K562 (cell line): ENCODE data around the gene PTGR1. TPM values are rescaled to one million over a fixed set of nuclear protein-coding genes. Genes with fewer than 3 reads are reported as not detected.
A peak's percentile ranks its signal among the peaks of the same experiment; 100 is the strongest.

ENCODE experiments used
- ARID1B ChIP-seq: fragments of 450-650 bp; IDR thresholded peaks from 2 replicates; pipeline ENCODE4 v1.6.1; 2016; ENCODE audit warnings: antibody characterized with exemption, mild to moderate bottlenecking, inconsistent platforms
- ATF4 ChIP-seq: fragments of 450-650 bp; formaldehyde crosslinking; IDR thresholded peaks from 2 replicates; pipeline ENCODE4 v1.4.0; 2022; ENCODE audit warnings: mild to moderate bottlenecking, moderate library complexity
- CAMTA2 ChIP-seq: fragments of 250-450 bp; sonication (Bioruptor Pico); conservative IDR thresholded peaks from 2 replicates; pipeline ENCODE4 v1.5.1; 2022
- CUX1 ChIP-seq: fragments of 200-800 bp; sonication (Bioruptor generic); IDR thresholded peaks from 2 replicates; pipeline ENCODE4 v1.6.1; 2016; ENCODE audit warnings: missing genetic modification characterization, missing compliant biosample characterization
- HNRNPL ChIP-seq: fragments of 200-400 bp; formaldehyde crosslinking; IDR thresholded peaks from 2 replicates; pipeline ENCODE4 v1.6.1; 2017; ENCODE audit warnings: low read depth, mild to moderate bottlenecking, low read length
- KLF13 ChIP-seq: fragments of 450-650 bp; IDR thresholded peaks from 2 replicates; pipeline ENCODE4 v1.6.1; 2016; ENCODE audit warnings: missing genetic modification characterization, low read depth, mild to moderate bottlenecking, missing compliant biosample characterization, moderate library complexity, borderline replicate concordance
- KLF16 ChIP-seq: IDR thresholded peaks from 2 replicates; pipeline ENCODE4 v1.6.1; 2016; ENCODE audit warnings: antibody characterized with exemption
- NCOA2 ChIP-seq, 2 experiments: fragments of 450-650 bp; IDR thresholded peaks; 2 replicates each; pipeline ENCODE4 v1.6.1; 2018; ENCODE audit warnings: mild to moderate bottlenecking in 2 of 2, moderate library complexity in 1 of 2; ENCODE audit not compliant: partially characterized antibody in 2 of 2
- NFIC ChIP-seq: fragments of 450-650 bp; IDR thresholded peaks from 2 replicates; pipeline ENCODE4 v1.6.1; 2017; ENCODE audit warnings: mild to moderate bottlenecking, inconsistent platforms
- RBM39 ChIP-seq: fragments of 200-400 bp; formaldehyde crosslinking; optimal IDR thresholded peaks from 2 replicates; pipeline ENCODE3; 2018; ENCODE audit warnings: low read depth, low read length
- SRSF1 ChIP-seq: fragments of 200-400 bp; formaldehyde crosslinking; IDR thresholded peaks from 2 replicates; pipeline ENCODE4 v1.6.1; 2017; ENCODE audit warnings: mild to moderate bottlenecking, low read depth, low read length, moderate library complexity
- TAF9B ChIP-seq: fragments of 450-650 bp; IDR thresholded peaks from 2 replicates; pipeline ENCODE4 v1.6.1; 2018; ENCODE audit warnings: mild to moderate bottlenecking; ENCODE audit not compliant: partially characterized antibody
- TSC22D4 ChIP-seq: fragments of 450-650 bp; IDR thresholded peaks from 2 replicates; pipeline ENCODE4 v1.6.1; 2016; ENCODE audit warnings: missing genetic modification characterization, missing biosample characterization, control low read depth
- WHSC1 ChIP-seq: IDR thresholded peaks from one replicate; pipeline ENCODE4 v1.6.1; 2012; ENCODE audit warnings: low read length, control low read depth, inconsistent platforms
- ZNF143 ChIP-seq: sonication (generic); formaldehyde crosslinking; IDR thresholded peaks from 2 replicates; pipeline ENCODE4 v1.9.0; 2022; ENCODE audit warnings: mild to moderate bottlenecking, missing genetic modification reagents
- ZNF586 ChIP-seq: fragments of 450-650 bp; formaldehyde crosslinking; conservative IDR thresholded peaks from 2 replicates; pipeline ENCODE4 v1.4.0; 2020; ENCODE audit warnings: mild to moderate bottlenecking, moderate library complexity
- polyA plus RNA-seq, 8 experiments: library from polyadenylated mRNA; depleted of rRNA in 4 of 8; stranded (reverse) in 5 of 8; unstranded in 3 of 8; fragments of >200 nt; fragmentation: Nextera tagmentation in 2 of 8; fragmentation: Illumina TruSeq in 1 of 8; extraction: Ambion mirVana in 2 of 8; extraction: Trizol in 1 of 8; gene quantifications; 2 replicates each; pipeline versions ENCODE4 v1.2.1 to v1.2.3, GENCODE V29; 2011 to 2014; ENCODE audit warnings: inconsistent platforms in 1 of 8, missing spikeins in 1 of 8
- total RNA-seq, 7 experiments: library from RNA; depleted of rRNA in 6 of 7; stranded (reverse); fragments of >200 nt in 6 of 7; fragmentation: Illumina TruSeq in 2 of 7; extraction: Trizol in 2 of 7; gene quantifications; 2 replicates each; pipeline versions ENCODE4 v1.2.1 to v1.2.3, GENCODE V29; 2011 to 2021; ENCODE audit warnings: low replicate concordance in 1 of 7
- TF ChIP-seq, protein P1 (sequence below): conservative IDR thresholded peaks from 2 replicates; pipeline ENCODE4 v1.6.1; 2011; ENCODE audit warnings: low read depth, mild to moderate bottlenecking, low read length; ENCODE audit not compliant: control insufficient read depth
- TF ChIP-seq, protein P2 (sequence below): fragments of 450-650 bp; IDR thresholded peaks from 2 replicates; pipeline ENCODE4 v1.6.1; 2016; ENCODE audit warnings: low read depth, mild to moderate bottlenecking, moderate library complexity

The PTGR1 gene
- total and polyA plus RNA-seq, 9 of the 15 experiments (the other 6 are each of a cell fraction or from before 2014, with no cell fraction given): 0.22 TPM; not detected in 8

DNA sequence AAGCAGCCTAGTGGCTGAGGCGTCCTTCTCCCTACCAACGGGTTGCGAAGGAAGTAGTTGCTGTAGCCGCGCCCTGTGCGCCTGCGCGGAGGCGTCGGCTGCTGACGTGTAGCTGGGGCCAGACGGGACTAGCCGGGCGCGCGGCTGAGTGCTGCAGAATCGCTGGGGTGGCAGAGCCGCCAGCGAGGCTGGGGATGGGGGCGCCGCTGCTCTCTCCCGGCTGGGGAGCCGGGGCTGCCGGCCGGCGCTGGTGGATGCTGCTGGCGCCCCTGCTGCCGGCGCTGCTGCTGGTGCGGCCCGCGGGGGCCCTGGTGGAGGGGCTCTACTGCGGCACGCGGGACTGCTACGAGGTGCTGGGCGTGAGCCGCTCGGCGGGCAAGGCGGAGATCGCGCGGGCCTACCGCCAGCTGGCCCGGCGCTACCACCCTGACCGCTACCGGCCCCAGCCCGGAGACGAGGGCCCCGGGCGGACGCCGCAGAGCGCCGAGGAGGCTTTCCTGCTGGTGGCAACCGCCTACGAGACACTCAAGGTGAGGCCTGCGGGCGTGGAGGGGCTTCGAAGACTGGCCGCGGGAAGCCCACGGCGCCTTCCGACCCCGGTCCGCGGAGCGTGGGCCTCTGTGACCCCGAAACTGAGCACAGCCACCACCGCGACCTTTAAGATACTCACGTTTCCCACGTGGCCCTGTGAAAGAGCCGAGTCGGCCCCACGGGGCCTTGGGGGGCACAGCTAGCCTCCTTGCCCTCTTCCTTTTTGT, 31.9 kb upstream of the PTGR1 start, which contains the start of gene DNAJC25 (continued):
- TF ChIP-seq NCOA2 (IDR thresholded peaks at IDR 0.05; ENCODE audit: partially characterized antibody in 2 of 2): no peak
- TF ChIP-seq CAMTA2 (CRISPR knock-in tag): 0 out of 2 replicates have a peak, but pooled peaks have one; percentile 33
- TF ChIP-seq, protein P1, sequence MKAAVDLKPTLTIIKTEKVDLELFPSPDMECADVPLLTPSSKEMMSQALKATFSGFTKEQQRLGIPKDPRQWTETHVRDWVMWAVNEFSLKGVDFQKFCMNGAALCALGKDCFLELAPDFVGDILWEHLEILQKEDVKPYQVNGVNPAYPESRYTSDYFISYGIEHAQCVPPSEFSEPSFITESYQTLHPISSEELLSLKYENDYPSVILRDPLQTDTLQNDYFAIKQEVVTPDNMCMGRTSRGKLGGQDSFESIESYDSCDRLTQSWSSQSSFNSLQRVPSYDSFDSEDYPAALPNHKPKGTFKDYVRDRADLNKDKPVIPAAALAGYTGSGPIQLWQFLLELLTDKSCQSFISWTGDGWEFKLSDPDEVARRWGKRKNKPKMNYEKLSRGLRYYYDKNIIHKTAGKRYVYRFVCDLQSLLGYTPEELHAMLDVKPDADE: peak; percentile 82
- no peak for TF ChIP-seq WHSC1
- TF ChIP-seq ATF4 (CRISPR knock-in tag): no peak
- TF ChIP-seq TSC22D4 (tag): no peak
- TF ChIP-seq HNRNPL: no peak; the same call in none of the 2 replicates
- TF ChIP-seq KLF16: no peak
- no peak for TF ChIP-seq ZNF143
- TF ChIP-seq, protein P2, sequence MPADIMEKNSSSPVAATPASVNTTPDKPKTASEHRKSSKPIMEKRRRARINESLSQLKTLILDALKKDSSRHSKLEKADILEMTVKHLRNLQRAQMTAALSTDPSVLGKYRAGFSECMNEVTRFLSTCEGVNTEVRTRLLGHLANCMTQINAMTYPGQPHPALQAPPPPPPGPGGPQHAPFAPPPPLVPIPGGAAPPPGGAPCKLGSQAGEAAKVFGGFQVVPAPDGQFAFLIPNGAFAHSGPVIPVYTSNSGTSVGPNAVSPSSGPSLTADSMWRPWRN: no peak
- no peak for TF ChIP-seq RBM39
- no peak for TF ChIP-seq KLF13
- TF ChIP-seq NFIC: peak; percentile 58
- no peak for TF ChIP-seq ZNF586
- TF ChIP-seq SRSF1: no peak
- TF ChIP-seq ARID1B: no peak
- TF ChIP-seq CUX1 (CRISPR knock-in tag): no peak
- TF ChIP-seq TAF9B: peak; percentile 11
